ENCODE data around the gene GPR160. TPM values are rescaled to one million over a fixed set of nuclear protein-coding genes. Genes with fewer than 3 reads are reported as not detected.
A peak's percentile ranks its signal among the peaks of the same experiment; 100 is the strongest.

The GPR160 gene
- total RNA-seq, 2 donors from 2014 or later = 11.3 to 15.4 TPM

- Mint-ChIP-seq H3K27me3 (no peaks in the 10 kb centered on the region), H3K9me3 (no peaks in the 10 kb centered on the region), H3K4me1 (no peaks in the 10 kb centered on the region), H3K4me3 (no peak overlapping the region), H3K36me3 (ENCODE audit: low read depth) (no peaks in the 10 kb centered on the region), H3K27ac (no peak overlapping the region)
- no peak for ATAC-seq (replicated peaks)
These were observed 8.7 kb downstream of the GPR160 start for GRCh38 chr3:170046269-170047132.

GRCh38 chr3:170047133-170047404, 9.3 kb downstream of the GPR160 start:
- H3K27ac Mint-ChIP-seq = no peak overlapping the region
- no peaks in the 10 kb centered on the region for H3K4me1 Mint-ChIP-seq
- H3K4me3 Mint-ChIP-seq = no peak overlapping the region
- no peak for ATAC-seq (replicated peaks)
- H3K9me3 Mint-ChIP-seq = no peaks in the 10 kb centered on the region
- no peaks in the 10 kb centered on the region for H3K36me3 Mint-ChIP-seq (ENCODE audit: low read depth)
- H3K27me3 Mint-ChIP-seq = no peaks in the 10 kb centered on the region

DNA sequence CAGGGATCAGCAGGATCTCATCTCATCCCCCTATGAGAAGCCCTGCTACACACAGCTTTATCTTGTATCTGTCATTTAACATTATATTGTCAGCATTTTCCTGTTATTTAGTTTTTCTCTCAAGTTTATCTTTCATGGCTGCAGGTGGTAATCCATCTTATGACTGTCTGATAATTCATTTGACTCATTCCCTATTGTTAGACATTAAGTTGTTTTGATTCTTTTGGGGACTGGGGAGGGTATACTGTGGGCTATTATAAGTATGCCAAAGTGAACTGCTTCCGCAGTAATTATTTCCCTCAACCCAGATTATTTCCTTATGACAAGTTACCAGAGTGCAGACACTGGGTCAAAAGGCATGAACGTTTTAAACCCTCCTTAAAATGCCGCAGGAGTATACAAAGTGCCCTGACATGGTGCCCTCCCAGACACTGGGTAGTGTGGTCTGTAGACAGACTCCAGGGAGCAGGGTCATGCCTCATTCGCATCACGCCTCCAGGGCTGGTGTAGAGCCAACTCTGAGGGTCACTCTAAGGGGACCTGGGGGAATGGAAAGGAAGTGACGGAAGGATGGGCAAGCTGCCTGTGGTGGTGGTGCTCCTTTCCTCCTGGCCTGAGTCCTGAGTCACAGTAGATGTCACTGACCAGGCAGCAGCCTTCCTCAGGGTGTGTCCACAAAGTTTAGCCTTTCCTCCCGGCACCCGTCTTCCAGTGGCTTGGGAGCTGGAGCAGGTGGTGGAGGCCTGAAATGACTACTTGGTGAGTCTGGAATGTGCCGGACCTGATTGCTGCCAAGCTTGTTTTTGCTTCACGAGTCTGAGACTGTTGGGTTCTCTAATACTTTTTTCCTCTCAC, 11.6 kb downstream of the GPR160 start:
- H3K27ac Mint-ChIP-seq = no peak overlapping the region
- ATAC-seq (replicated peaks) = no peak
- no peaks in the 10 kb centered on the region for H3K27me3 Mint-ChIP-seq
- no peaks in the 10 kb centered on the region for H3K4me1 Mint-ChIP-seq
- H3K4me3 Mint-ChIP-seq = no peak overlapping the region
- no peaks in the 10 kb centered on the region for H3K36me3 Mint-ChIP-seq (ENCODE audit: low read depth)
- H3K9me3 Mint-ChIP-seq = no peaks in the 10 kb centered on the region

DNA sequence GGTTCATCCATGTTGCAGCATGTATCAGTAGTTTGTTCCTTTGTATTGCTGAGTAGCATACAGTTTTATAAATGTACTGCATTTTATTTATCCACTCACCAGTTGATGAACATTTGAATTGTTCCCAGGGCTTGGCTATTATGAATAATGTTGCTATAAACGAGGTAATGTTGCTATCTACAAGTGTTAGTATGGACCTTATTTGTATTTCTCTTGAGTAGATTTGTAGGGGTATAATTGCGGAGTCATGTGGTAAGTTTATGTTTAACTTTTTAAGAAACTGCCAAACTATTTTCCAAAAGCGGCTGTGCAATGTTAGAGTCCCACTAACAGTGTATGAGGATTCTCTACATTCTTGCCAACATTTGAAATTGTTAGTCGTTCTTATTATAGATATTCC, 13.0 kb downstream of the GPR160 start:
- Mint-ChIP-seq H3K27me3 (no peaks in the 10 kb centered on the region), H3K4me1 (peaks cover 8% of the 10 kb centered on the region), H3K36me3 (ENCODE audit: low read depth) (no peaks in the 10 kb centered on the region), H3K27ac (no peak overlapping the region), H3K9me3 (no peaks in the 10 kb centered on the region), H3K4me3 (no peak overlapping the region)
- ATAC-seq (replicated peaks) = no peak

DNA sequence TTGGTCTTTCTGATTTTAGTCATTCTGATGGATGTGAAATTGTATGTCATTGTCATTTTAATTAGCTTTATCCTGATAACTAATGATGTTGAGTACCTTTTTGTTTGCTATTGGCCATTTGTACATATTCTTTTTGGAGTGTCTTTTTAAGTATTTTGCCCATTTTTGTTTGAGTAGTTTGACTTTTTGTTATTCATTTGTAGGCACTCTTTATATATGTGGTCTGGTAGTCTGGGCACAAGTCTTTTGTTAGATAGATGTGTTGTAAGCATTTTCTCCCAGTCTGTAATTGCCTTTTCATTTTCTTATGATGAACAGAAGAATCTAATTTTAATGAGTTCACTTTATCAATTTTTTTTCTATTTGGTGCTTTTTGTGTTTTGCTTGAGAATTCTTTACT, 14.6 kb downstream of the GPR160 start:
- H3K27me3 Mint-ChIP-seq = no peaks in the 10 kb centered on the region
- no peak overlapping the region for H3K27ac Mint-ChIP-seq
- ATAC-seq (replicated peaks) = no peak
- H3K9me3 Mint-ChIP-seq = no peaks in the 10 kb centered on the region
- no peaks in the 10 kb centered on the region for H3K36me3 Mint-ChIP-seq (ENCODE audit: low read depth)
- H3K4me3 Mint-ChIP-seq = no peak overlapping the region
- H3K4me1 Mint-ChIP-seq = peaks cover 21% of the 10 kb centered on the region

GRCh38 chr3:170054204-170054603, 16.4 kb downstream of the GPR160 start:
- Mint-ChIP-seq H3K4me3 (no peak overlapping the region), H3K9me3 (no peaks in the 10 kb centered on the region), H3K27ac (no peak overlapping the region), H3K27me3 (no peaks in the 10 kb centered on the region), H3K36me3 (ENCODE audit: low read depth) (no peaks in the 10 kb centered on the region), H3K4me1 (peaks cover 32% of the 10 kb centered on the region)
- no peak for ATAC-seq (replicated peaks)

GRCh38 chr3:170055209-170055608, 17.4 kb downstream of the GPR160 start:
- Mint-ChIP-seq H3K27me3 (no peaks in the 10 kb centered on the region), H3K4me1 (peaks cover 32% of the 10 kb centered on the region), H3K27ac (peak overlapping the region; percentile 65), H3K36me3 (ENCODE audit: low read depth) (no peaks in the 10 kb centered on the region), H3K4me3 (peak overlapping the region; percentile 67), H3K9me3 (no peaks in the 10 kb centered on the region)
- ATAC-seq (replicated peaks) = peak; percentile 81

- Mint-ChIP-seq H3K9me3 (no peaks in the 10 kb centered on the region), H3K27ac (peak overlapping the region; percentile 82), H3K4me3 (peak overlapping the region; percentile 67), H3K36me3 (ENCODE audit: low read depth) (no peaks in the 10 kb centered on the region), H3K4me1 (peaks cover 32% of the 10 kb centered on the region), H3K27me3 (no peaks in the 10 kb centered on the region)
- ATAC-seq (replicated peaks) = peak; percentile 86
These were observed 19.1 kb downstream of the GPR160 start for GRCh38 chr3:170056710-170057454.

DNA sequence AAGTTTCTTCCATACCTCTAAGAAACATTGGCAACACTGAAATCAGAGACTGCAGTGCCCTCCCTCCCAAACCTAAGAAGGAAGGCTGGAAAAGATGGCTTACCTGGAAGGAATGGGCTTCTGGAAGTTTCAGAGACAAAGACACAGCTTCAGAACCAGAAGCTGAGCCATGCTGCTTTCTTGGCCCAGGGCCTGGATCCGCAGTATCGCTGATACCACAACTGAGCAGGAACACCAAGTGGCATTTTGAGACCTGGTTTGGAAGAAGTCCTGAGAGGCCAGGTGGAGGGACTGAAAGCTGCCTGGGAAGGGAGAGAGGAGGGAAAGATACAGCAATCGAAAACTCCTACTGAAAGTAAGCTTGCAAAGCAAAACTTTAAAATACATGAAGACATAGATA, 19.8 kb downstream of the GPR160 start:
- ATAC-seq (replicated peaks) = no peak
- Mint-ChIP-seq H3K9me3 (no peaks in the 10 kb centered on the region), H3K27me3 (no peaks in the 10 kb centered on the region), H3K27ac (peak overlapping the region; percentile 82), H3K4me3 (peak overlapping the region; percentile 67), H3K4me1 (peaks cover 32% of the 10 kb centered on the region), H3K36me3 (ENCODE audit: low read depth) (no peaks in the 10 kb centered on the region)

- Mint-ChIP-seq H3K36me3 (ENCODE audit: low read depth) (no peaks in the 10 kb centered on the region), H3K27me3 (no peaks in the 10 kb centered on the region), H3K9me3 (no peaks in the 10 kb centered on the region), H3K27ac (peak overlapping the region; percentile 82), H3K4me1 (peaks cover 32% of the 10 kb centered on the region), H3K4me3 (peak overlapping the region; percentile 67)
- ATAC-seq (replicated peaks) = peak; percentile 13
These were observed 20.3 kb downstream of the GPR160 start for GRCh38 chr3:170058127-170058526.

- Mint-ChIP-seq H3K9me3 (no peaks in the 10 kb centered on the region), H3K27ac (no peak overlapping the region), H3K4me3 (no peak overlapping the region), H3K27me3 (no peaks in the 10 kb centered on the region), H3K36me3 (ENCODE audit: low read depth) (no peaks in the 10 kb centered on the region), H3K4me1 (peaks cover 32% of the 10 kb centered on the region)
- no peak for ATAC-seq (replicated peaks)
These were observed 21.7 kb downstream of the GPR160 start for GRCh38 chr3:170059447-170059846.

GRCh38 chr3:170062068-170062467, 24.3 kb downstream of the GPR160 start:
- ATAC-seq (replicated peaks) = no peak
- no peak overlapping the region for H3K4me3 Mint-ChIP-seq
- H3K27ac Mint-ChIP-seq = no peak overlapping the region
- no peaks in the 10 kb centered on the region for H3K27me3 Mint-ChIP-seq
- no peaks in the 10 kb centered on the region for H3K9me3 Mint-ChIP-seq
- peaks cover 14% of the 10 kb centered on the region for H3K4me1 Mint-ChIP-seq
- no peaks in the 10 kb centered on the region for H3K36me3 Mint-ChIP-seq (ENCODE audit: low read depth)

GRCh38 chr3:170062769-170063168, 25.0 kb downstream of the GPR160 start:
- Mint-ChIP-seq H3K27ac (no peak overlapping the region), H3K27me3 (no peaks in the 10 kb centered on the region), H3K9me3 (no peaks in the 10 kb centered on the region), H3K4me1 (peaks cover 7% of the 10 kb centered on the region), H3K36me3 (ENCODE audit: low read depth) (no peaks in the 10 kb centered on the region), H3K4me3 (no peak overlapping the region)
- ATAC-seq (replicated peaks) = no peak

- Mint-ChIP-seq H3K27me3 (no peaks in the 10 kb centered on the region), H3K27ac (no peak overlapping the region), H3K36me3 (ENCODE audit: low read depth) (no peaks in the 10 kb centered on the region), H3K4me3 (no peak overlapping the region), H3K9me3 (no peaks in the 10 kb centered on the region), H3K4me1 (no peaks in the 10 kb centered on the region)
- ATAC-seq (replicated peaks) = no peak
These were observed 25.9 kb downstream of the GPR160 start for GRCh38 chr3:170063691-170064090.
